H1 (cell line): ENCODE measurements around the gene PLCB4. TPM values are rescaled to one million over a fixed set of nuclear protein-coding genes. Genes with fewer than 3 reads are reported as not detected.

Source experiments
- CTCF ChIA-PET: fragments of 300-600 bp; sonication (Branson Sonifier 250); formaldehyde crosslinking; loops from one replicate; lab custom pipeline; 2021; ENCODE audit not compliant: partially characterized antibody; lab: Charles Lee
- POLR2A ChIA-PET: fragments of 300-600 bp; sonication (Branson Sonifier 250); formaldehyde crosslinking; loops from one replicate; lab custom pipeline; 2021; ENCODE audit warnings: inconsistent platforms; ENCODE audit not compliant: partially characterized antibody; lab: Charles Lee
- DNase-seq, 2 experiments: peaks; one replicate each; pipeline versions ENCODE4 v3.0.0 to v3.0.0-alpha.2; 2010 to 2022; ENCODE audit warnings: low spot score in 2 of 2, low read depth in 1 of 2, mixed read lengths in 1 of 2
- FAIRE-seq: peaks from 2 replicates; lab custom pipeline; 2011; peaks lifted over from hg19 to GRCh38; lab: Jason Lieb, UNC
- H2AFZ ChIP-seq: 2 replicates; pipeline ENCODE4 v1.8.1; 2012; ENCODE audit warnings: low read length, inconsistent platforms
- H2AK5ac ChIP-seq: 2 replicates; pipeline ENCODE4 v1.6.1; 2013; ENCODE audit warnings: low read depth, low read length
- H2BK120ac ChIP-seq: replicated peaks from 2 replicates; pipeline ENCODE3; 2013; ENCODE audit warnings: low read depth, low read length, inconsistent platforms
- H2BK12ac ChIP-seq: 2 replicates; pipeline ENCODE4 v1.6.1; 2013; ENCODE audit warnings: low read depth, low read length
- H2BK15ac ChIP-seq: 2 replicates; pipeline ENCODE4 v1.6.1; 2013; ENCODE audit warnings: low read length
- H2BK20ac ChIP-seq: 2 replicates; pipeline ENCODE4 v1.6.1; 2013; ENCODE audit warnings: low read length
- H2BK5ac ChIP-seq: 2 replicates; pipeline ENCODE4 v1.6.1; 2013; ENCODE audit warnings: low read depth, low read length
- H3K14ac ChIP-seq: 2 replicates; pipeline ENCODE4 v1.6.1; 2013; ENCODE audit warnings: inconsistent platforms; ENCODE audit not compliant: insufficient read length
- H3K18ac ChIP-seq: 2 replicates; pipeline ENCODE4 v1.6.1; 2013; ENCODE audit warnings: low read length; ENCODE audit errors: extremely low read depth
- H3K23ac ChIP-seq: 2 replicates; pipeline ENCODE4 v1.6.1; 2013; ENCODE audit warnings: inconsistent platforms; ENCODE audit not compliant: insufficient read length
- H3K23me2 ChIP-seq: 2 replicates; pipeline ENCODE4 v1.6.1; 2013; ENCODE audit warnings: low read depth, low read length
- H3K27ac ChIP-seq: 2 replicates; pipeline ENCODE4 v1.6.1; 2011; ENCODE audit warnings: low read depth, low read length, inconsistent platforms
- H3K27me3 ChIP-seq, 4 experiments: replicated peaks in 1 of 4; 1 replicate in 1 of 4; 2 replicates in 3 of 4; pipeline versions ENCODE4 v1.6.1 to v1.8.1; 2011 to 2013; ENCODE audit warnings: low read length in 3 of 4, mild to moderate bottlenecking in 3 of 4, inconsistent platforms in 2 of 4, mixed read lengths in 2 of 4, moderate library complexity in 1 of 4; ENCODE audit not compliant: control insufficient read depth in 3 of 4, insufficient read depth in 3 of 4; ENCODE audit errors: extremely low read depth in 1 of 4
- H3K36me3 ChIP-seq, 4 experiments: 2 replicates each; pipeline versions ENCODE4 v1.6.1 to v1.8.1; 2011 to 2013; ENCODE audit warnings: mild to moderate bottlenecking in 4 of 4, low read length in 3 of 4, moderate library complexity in 2 of 4, control low read depth in 1 of 4, inconsistent platforms in 1 of 4; ENCODE audit not compliant: insufficient read depth in 4 of 4, control insufficient read depth in 2 of 4
- H3K4ac ChIP-seq: replicated peaks from 2 replicates; pipeline ENCODE3; 2013; ENCODE audit warnings: low read length, low read depth, mixed read lengths, inconsistent platforms; ENCODE audit not compliant: insufficient read length
- H3K4me1 ChIP-seq, 4 experiments: replicated peaks in 1 of 4; 1 replicate in 1 of 4; 2 replicates in 3 of 4; pipeline versions ENCODE4 v1.6.1 to v1.8.1; 2011 to 2013; ENCODE audit warnings: low read length in 3 of 4, inconsistent platforms in 2 of 4, mixed read lengths in 1 of 4; ENCODE audit not compliant: insufficient read depth in 4 of 4, control insufficient read depth in 3 of 4
- H3K4me2 ChIP-seq, 2 experiments: 2 replicates each; pipeline versions ENCODE4 v1.6.1 to v1.8.1; 2011 to 2013; ENCODE audit warnings: low read depth in 2 of 2, low read length in 2 of 2, control low read depth in 1 of 2, inconsistent platforms in 1 of 2, mild to moderate bottlenecking in 1 of 2; ENCODE audit not compliant: insufficient read depth in 1 of 2
- H3K4me3 ChIP-seq, 4 experiments: fragments of 200-600, 300-600 bp in 1 of 4; sonication (generic), shearing (Covaris generic), sonication (Bioruptor Twin) in 1 of 4; 2 replicates each; pipeline versions ENCODE4 v1.5.1 to v1.8.1; 2011 to 2016; ENCODE audit warnings: low read length in 4 of 4, low read depth in 3 of 4, control low read depth in 2 of 4, inconsistent platforms in 2 of 4, mild to moderate bottlenecking in 2 of 4, mixed read lengths in 1 of 4, moderate library complexity in 1 of 4; ENCODE audit not compliant: insufficient read depth in 2 of 4; ENCODE audit errors: extremely low read depth in 1 of 4
- H3K56ac ChIP-seq: replicated peaks from 2 replicates; pipeline ENCODE3; 2013; ENCODE audit warnings: low read depth, mild to moderate bottlenecking, mixed read lengths, low read length, inconsistent platforms; ENCODE audit not compliant: insufficient read length
- H3K79me1 ChIP-seq: 2 replicates; pipeline ENCODE4 v1.6.1; 2013; ENCODE audit warnings: low read depth, low read length, control low read depth
- H3K79me2 ChIP-seq, 2 experiments: 2 replicates each; pipeline versions ENCODE4 v1.6.1 to v1.8.1; 2012 to 2013; ENCODE audit warnings: low read length in 2 of 2, mild to moderate bottlenecking in 2 of 2, inconsistent platforms in 1 of 2; ENCODE audit not compliant: insufficient read depth in 2 of 2, control insufficient read depth in 1 of 2
- H3K9ac ChIP-seq, 4 experiments: replicated peaks in 1 of 4; 1 replicate in 1 of 4; 2 replicates in 3 of 4; pipeline versions ENCODE4 v1.6.1 to v1.8.1; 2011 to 2013; ENCODE audit warnings: low read depth in 3 of 4, low read length in 3 of 4, control low read depth in 2 of 4, mild to moderate bottlenecking in 2 of 4, moderate library complexity in 2 of 4, inconsistent platforms in 1 of 4; ENCODE audit errors: extremely low read depth in 1 of 4
- H3K9me3 ChIP-seq, 2 experiments: 2 replicates each; pipeline versions ENCODE4 v1.6.1 to v1.8.1; 2012 to 2013; ENCODE audit warnings: mild to moderate bottlenecking in 2 of 2, moderate library complexity in 2 of 2, control low read depth in 1 of 2, inconsistent platforms in 1 of 2, low read depth in 1 of 2, low read length in 1 of 2, mixed read lengths in 1 of 2; ENCODE audit not compliant: insufficient read depth in 2 of 2
- H4K20me1 ChIP-seq, 2 experiments: replicated peaks in 1 of 2; 2 replicates each; pipeline versions ENCODE3 to v1.8.1; 2011 to 2013; ENCODE audit warnings: inconsistent platforms in 2 of 2, low read length in 2 of 2, mild to moderate bottlenecking in 1 of 2; ENCODE audit not compliant: insufficient read depth in 2 of 2, control insufficient read depth in 1 of 2
- H4K5ac ChIP-seq: 2 replicates; pipeline ENCODE4 v1.6.1; 2013; ENCODE audit warnings: low read length, low read depth, mixed read lengths, inconsistent platforms; ENCODE audit not compliant: insufficient read length
- H4K8ac ChIP-seq: 2 replicates; pipeline ENCODE4 v1.8.0; 2013; ENCODE audit warnings: mild to moderate bottlenecking, moderate library complexity, low read length, inconsistent platforms; ENCODE audit not compliant: insufficient read depth; ENCODE audit errors: extremely low read depth
- H4K91ac ChIP-seq: replicated peaks from 2 replicates; pipeline ENCODE3; 2013; ENCODE audit warnings: low read length, mixed read lengths, inconsistent platforms; ENCODE audit not compliant: insufficient read length
- ATF3 ChIP-seq: IDR thresholded peaks from 2 replicates; pipeline ENCODE4 v1.6.1; 2011; ENCODE audit warnings: low read depth, mild to moderate bottlenecking, low read length; ENCODE audit not compliant: insufficient read depth
- CTBP2 ChIP-seq: IDR thresholded peaks from 2 replicates; pipeline ENCODE4 v1.7.0; 2011; ENCODE audit warnings: borderline replicate concordance, mild to moderate bottlenecking, moderate library complexity, mixed read lengths, low read length; ENCODE audit not compliant: insufficient read depth, insufficient read length
- CTCF ChIP-seq, 3 experiments: IDR thresholded peaks; 1 replicate in 2 of 3; 2 replicates in 1 of 3; pipeline versions ENCODE4 v1.5.1 to v1.6.1; 2011; ENCODE audit warnings: low read length in 3 of 3, mild to moderate bottlenecking in 3 of 3, inconsistent platforms in 2 of 3, low read depth in 1 of 3, moderate library complexity in 1 of 3; ENCODE audit not compliant: insufficient read depth in 1 of 3; ENCODE audit errors: control extremely low read depth in 1 of 3
- JUND ChIP-seq: IDR thresholded peaks from 2 replicates; pipeline ENCODE4 v1.6.1; 2011; ENCODE audit warnings: mild to moderate bottlenecking, improper control_type of control experiment, low read length
- MAX ChIP-seq: IDR thresholded peaks from 2 replicates; pipeline ENCODE4 v1.6.1; 2012; ENCODE audit warnings: inconsistent platforms
- POU5F1 ChIP-seq: IDR thresholded peaks from 2 replicates; pipeline ENCODE4 v1.6.1; 2011; ENCODE audit warnings: low read depth, mild to moderate bottlenecking, low read length, moderate library complexity
- RNF2 ChIP-seq: fragments of 200-900, 300-1000 bp; sonication (generic); IDR thresholded peaks from 2 replicates; pipeline ENCODE4 v1.7.1; 2016; ENCODE audit warnings: borderline replicate concordance, low read depth, mild to moderate bottlenecking, antibody characterized with exemption, low read length; ENCODE audit not compliant: poor library complexity, severe bottlenecking; ENCODE audit errors: missing control alignments
- SP2 ChIP-seq: IDR thresholded peaks from 2 replicates; pipeline ENCODE4 v1.6.1; 2012; ENCODE audit warnings: mild to moderate bottlenecking, low read length, inconsistent platforms
- SP4 ChIP-seq: IDR thresholded peaks from 2 replicates; pipeline ENCODE4 v1.6.1; 2012; ENCODE audit warnings: low read length, inconsistent platforms
- SRF ChIP-seq: IDR thresholded peaks from 2 replicates; pipeline ENCODE4 v1.6.1; 2011; ENCODE audit warnings: mild to moderate bottlenecking, low read depth, low read length, moderate library complexity
- TBP ChIP-seq: IDR thresholded peaks from 2 replicates; pipeline ENCODE4 v1.6.1; 2011; ENCODE audit warnings: low read depth, low read length, improper control_type of control experiment
- YY1 ChIP-seq: IDR thresholded peaks from 2 replicates; pipeline ENCODE4 v1.6.1; 2011; ENCODE audit warnings: low read depth, mild to moderate bottlenecking, low read length
- polyA plus RNA-seq, 7 experiments: library from polyadenylated mRNA; depleted of rRNA in 3 of 7; stranded (reverse) in 5 of 7; unstranded in 2 of 7; fragments of >200 nt in 5 of 7; fragments of 200-250 nt in 2 of 7; gene quantifications; 1 replicate in 5 of 7; 2 replicates in 1 of 7; 4 replicates in 1 of 7; pipeline versions ENCODE4 v1.2.1 to v1.2.3, GENCODE V29; 2011 to 2013; ENCODE audit warnings: missing spikeins in 2 of 7, mixed read lengths in 2 of 7
- total RNA-seq: library from RNA; stranded (reverse); fragmentation: NEBNext Ultra II Directional; extraction: Animal tissue kit (Norgen Biotek cat#: 25700); gene quantifications from 2 replicates; pipeline ENCODE4 v1.2.1, GENCODE V29; 2021

PLCB4 gene
- total and polyA plus RNA-seq, 2 of the 8 experiments (the other 6 are each of a cell fraction or from before 2014, with no cell fraction given): 3.2 to 14.1 TPM

- DNase-seq (no peak), FAIRE-seq (no peak)
- Histone ChIP-seq H2BK120ac (no peak overlapping the region), H4K20me1 (no peaks in the 10 kb centered on the region), H3K56ac (no peak overlapping the region), H2BK15ac (no peak overlapping the region), H3K14ac (no peak overlapping the region), H3K4me3 (no peak overlapping the region), H3K36me3 (no peaks in the 10 kb centered on the region), H3K23me2 (no peaks in the 10 kb centered on the region), H3K18ac (no peak overlapping the region), H3K27ac (no peak overlapping the region), H2AFZ (no peak overlapping the region), H4K8ac (no peak overlapping the region), H4K5ac (no peak overlapping the region), H3K9me3 (no peaks in the 10 kb centered on the region), H3K27me3 (no peaks in the 10 kb centered on the region), H3K9ac (no peak overlapping the region), H3K79me1 (no peaks in the 10 kb centered on the region; the same call in 1 of the 2 replicates), H3K79me2 (no peaks in the 10 kb centered on the region), H4K91ac (no peak overlapping the region), H3K4ac (no peak overlapping the region), H2AK5ac (no peak overlapping the region), H2BK12ac (no peak overlapping the region), H2BK20ac (no peak overlapping the region), H3K23ac (no peak overlapping the region), H3K4me2 (no peak overlapping the region), H2BK5ac (no peak overlapping the region), H3K4me1 (peaks cover 0 to 2% (median 1%) of the 10 kb centered on the region in 4 experiments; a peak in 3 of 7 replicates)
- ChIA-PET CTCF (no interaction called here), POLR2A (no interaction called here)
- TF ChIP-seq SRF (no peak), CTBP2 (no peak), RNF2 (no peak), CTCF (IDR thresholded peaks at IDR 0.05; ENCODE audit: control extremely low read depth in 1 of 3, insufficient read depth in 1 of 3, low read depth in 1 of 3, low read length in 3 of 3) (no peak), MAX (no peak), POU5F1 (no peak), SP2 (no peak), JUND (no peak), SP4 (no peak), YY1 (no peak), ATF3 (no peak), TBP (no peak)
These were observed 129.6 kb downstream of the PLCB4 start for GRCh38 chr20:9198460-9198859.
